Measurements from ENCODE around the gene TMEM132D.

DNA sequence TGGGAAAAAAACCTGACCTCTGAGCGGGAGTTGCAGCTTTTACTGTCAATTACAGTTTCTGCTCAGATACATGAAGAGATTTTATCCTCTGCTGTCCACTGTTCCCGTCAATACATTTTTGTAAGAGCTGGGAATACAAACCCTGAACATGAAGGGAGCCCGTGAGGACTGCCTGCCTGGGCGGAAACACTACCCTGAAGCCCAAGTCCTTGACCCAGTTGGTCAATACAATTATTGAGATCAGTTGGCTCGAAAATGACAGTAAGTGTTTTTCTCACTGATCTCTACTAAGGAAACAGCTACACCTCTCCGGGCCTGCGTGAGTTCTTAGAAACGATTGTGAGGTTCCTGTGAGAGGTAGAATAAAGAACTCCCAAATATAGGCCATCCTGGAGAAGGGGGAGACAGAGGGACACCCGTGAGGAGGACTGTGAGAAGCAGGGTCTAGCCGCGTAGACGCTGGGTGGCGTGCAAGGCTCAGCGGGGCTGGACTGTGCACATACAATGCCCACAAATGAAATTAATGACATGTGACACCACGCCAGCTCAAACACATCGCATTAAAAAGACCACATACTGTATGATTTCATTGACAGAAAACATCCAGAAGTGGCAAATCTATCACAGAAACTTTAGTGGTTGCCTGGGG is 509.5 kb downstream of the TMEM132D start:
- TF ChIP-seq, protein P1, sequence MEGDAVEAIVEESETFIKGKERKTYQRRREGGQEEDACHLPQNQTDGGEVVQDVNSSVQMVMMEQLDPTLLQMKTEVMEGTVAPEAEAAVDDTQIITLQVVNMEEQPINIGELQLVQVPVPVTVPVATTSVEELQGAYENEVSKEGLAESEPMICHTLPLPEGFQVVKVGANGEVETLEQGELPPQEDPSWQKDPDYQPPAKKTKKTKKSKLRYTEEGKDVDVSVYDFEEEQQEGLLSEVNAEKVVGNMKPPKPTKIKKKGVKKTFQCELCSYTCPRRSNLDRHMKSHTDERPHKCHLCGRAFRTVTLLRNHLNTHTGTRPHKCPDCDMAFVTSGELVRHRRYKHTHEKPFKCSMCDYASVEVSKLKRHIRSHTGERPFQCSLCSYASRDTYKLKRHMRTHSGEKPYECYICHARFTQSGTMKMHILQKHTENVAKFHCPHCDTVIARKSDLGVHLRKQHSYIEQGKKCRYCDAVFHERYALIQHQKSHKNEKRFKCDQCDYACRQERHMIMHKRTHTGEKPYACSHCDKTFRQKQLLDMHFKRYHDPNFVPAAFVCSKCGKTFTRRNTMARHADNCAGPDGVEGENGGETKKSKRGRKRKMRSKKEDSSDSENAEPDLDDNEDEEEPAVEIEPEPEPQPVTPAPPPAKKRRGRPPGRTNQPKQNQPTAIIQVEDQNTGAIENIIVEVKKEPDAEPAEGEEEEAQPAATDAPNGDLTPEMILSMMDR (IDR thresholded peaks at IDR 0.05; ENCODE audit: low read depth, low read length) = no peak
- TF ChIP-seq, protein P2, sequence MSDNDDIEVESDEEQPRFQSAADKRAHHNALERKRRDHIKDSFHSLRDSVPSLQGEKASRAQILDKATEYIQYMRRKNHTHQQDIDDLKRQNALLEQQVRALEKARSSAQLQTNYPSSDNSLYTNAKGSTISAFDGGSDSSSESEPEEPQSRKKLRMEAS (IDR thresholded peaks at IDR 0.05; ENCODE audit: low read depth, low read length) = no peak
- TF ChIP-seq POLR2A (IDR thresholded peaks at IDR 0.05; ENCODE audit: extremely low read depth, insufficient read length) = no peak
